ENCODE measurements around the gene C20orf96. TPM values are rescaled to one million over a fixed set of nuclear protein-coding genes. Genes with fewer than 3 reads are reported as not detected.
A peak's percentile ranks its signal among the peaks of the same experiment; 100 is the strongest.

The C20orf96 gene
- total and polyA plus RNA-seq, 4 donors, result 0.70 to 2.6 (median 1.7) TPM

- WGBS, result 93% methylated on average over 4 of the region's 4 CpGs
- peaks cover 0 to 4% (median 0%) of the 10 kb centered on the region in 4 donors for H3K36me3 ChIP-seq (ENCODE audit: control insufficient read depth in 4 of 4, insufficient read depth in 3 of 4, low read depth in 1 of 4, low read length in 3 of 4)
Measured at GRCh38 chr20:271069-271468, 19.5 kb downstream of the C20orf96 start.

GRCh38 chr20:270517-270916, 20.0 kb downstream of the C20orf96 start:
- Histone ChIP-seq H3K27me3 (ENCODE audit: control insufficient read depth in 4 of 4, insufficient read depth in 4 of 4, low read length in 3 of 4) (no peaks in the 10 kb centered on the region), H3K4me3 (ENCODE audit: low read depth in 1 of 3, low read length in 3 of 3) (no peak overlapping the region), H3K9ac (ENCODE audit: low read depth in 1 of 2, low read length in 2 of 2) (no peak overlapping the region), H3K4me1 (ENCODE audit: control insufficient read depth in 4 of 4, insufficient read depth in 4 of 4, low read length in 3 of 4) (peaks cover 0 to 8% (median 5%) of the 10 kb centered on the region in 4 donors), H3K9me3 (ENCODE audit: control insufficient read depth in 4 of 4, low read length in 3 of 4) (no peaks in the 10 kb centered on the region), H3K36me3 (ENCODE audit: control insufficient read depth in 4 of 4, insufficient read depth in 3 of 4, low read depth in 1 of 4, low read length in 3 of 4) (no peaks in the 10 kb centered on the region), H3K27ac (ENCODE audit: low read depth in 1 of 2, low read length in 2 of 2) (no peak overlapping the region)
- DNase-seq (ENCODE audit: low spot score), result no peak
- 96% methylated on average over 5 of the region's 5 CpGs for WGBS
- TF ChIP-seq FOXA2 (IDR thresholded peaks at IDR 0.05), result no peak
- TF ChIP-seq EGR1 (IDR thresholded peaks at IDR 0.05; ENCODE audit: low read depth in 2 of 2), result no peak
- TF ChIP-seq, protein P1, sequence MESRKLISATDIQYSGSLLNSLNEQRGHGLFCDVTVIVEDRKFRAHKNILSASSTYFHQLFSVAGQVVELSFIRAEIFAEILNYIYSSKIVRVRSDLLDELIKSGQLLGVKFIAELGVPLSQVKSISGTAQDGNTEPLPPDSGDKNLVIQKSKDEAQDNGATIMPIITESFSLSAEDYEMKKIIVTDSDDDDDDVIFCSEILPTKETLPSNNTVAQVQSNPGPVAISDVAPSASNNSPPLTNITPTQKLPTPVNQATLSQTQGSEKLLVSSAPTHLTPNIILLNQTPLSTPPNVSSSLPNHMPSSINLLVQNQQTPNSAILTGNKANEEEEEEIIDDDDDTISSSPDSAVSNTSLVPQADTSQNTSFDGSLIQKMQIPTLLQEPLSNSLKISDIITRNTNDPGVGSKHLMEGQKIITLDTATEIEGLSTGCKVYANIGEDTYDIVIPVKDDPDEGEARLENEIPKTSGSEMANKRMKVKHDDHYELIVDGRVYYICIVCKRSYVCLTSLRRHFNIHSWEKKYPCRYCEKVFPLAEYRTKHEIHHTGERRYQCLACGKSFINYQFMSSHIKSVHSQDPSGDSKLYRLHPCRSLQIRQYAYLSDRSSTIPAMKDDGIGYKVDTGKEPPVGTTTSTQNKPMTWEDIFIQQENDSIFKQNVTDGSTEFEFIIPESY (IDR thresholded peaks at IDR 0.05), result no peak
- TF ChIP-seq RXRA (IDR thresholded peaks at IDR 0.05), result no peak

More at GRCh38 chr20:271069-271468, 19.5 kb downstream of the C20orf96 start:
- Histone ChIP-seq H3K4me1 (ENCODE audit: control insufficient read depth in 4 of 4, insufficient read depth in 4 of 4, low read length in 3 of 4) (peaks cover 0 to 8% (median 5%) of the 10 kb centered on the region in 4 donors), H3K9me3 (ENCODE audit: control insufficient read depth in 4 of 4, low read length in 3 of 4) (no peaks in the 10 kb centered on the region), H3K27ac (ENCODE audit: low read depth in 1 of 2, low read length in 2 of 2) (no peak overlapping the region), H3K4me3 (ENCODE audit: low read depth in 1 of 3, low read length in 3 of 3) (no peak overlapping the region), H3K27me3 (ENCODE audit: control insufficient read depth in 4 of 4, insufficient read depth in 4 of 4, low read length in 3 of 4) (no peaks in the 10 kb centered on the region), H3K9ac (ENCODE audit: low read depth in 1 of 2, low read length in 2 of 2) (no peak overlapping the region)
- no peak for DNase-seq (ENCODE audit: low spot score)
- TF ChIP-seq, protein P1 (IDR thresholded peaks at IDR 0.05), result no peak
- no peak for TF ChIP-seq YY1 (IDR thresholded peaks at IDR 0.05)
- TF ChIP-seq CTCF (IDR thresholded peaks at IDR 0.05; ENCODE audit: low read depth, low read length, missing input control), result no peak
- no peak for TF ChIP-seq GABPA (IDR thresholded peaks at IDR 0.05 in 1 of 2, conservative IDR thresholded peaks at IDR 0.05 in 1 of 2)
- TF ChIP-seq FOXA1 (IDR thresholded peaks at IDR 0.05), result no peak

- H3K4me3 ChIP-seq (ENCODE audit: low read depth in 1 of 3, low read length in 3 of 3), result peak overlapping the region; percentile 1 to 82 (median 40)
- peak; percentile 91 for DNase-seq (ENCODE audit: low spot score)
- WGBS, result 8% methylated on average over 43 of the region's 43 CpGs
- peaks cover 0 to 8% (median 5%) of the 10 kb centered on the region in 4 donors for H3K4me1 ChIP-seq (ENCODE audit: control insufficient read depth in 4 of 4, insufficient read depth in 4 of 4, low read length in 3 of 4)
- no peaks in the 10 kb centered on the region for H3K27me3 ChIP-seq (ENCODE audit: control insufficient read depth in 4 of 4, insufficient read depth in 4 of 4, low read length in 3 of 4)
- H3K9me3 ChIP-seq (ENCODE audit: control insufficient read depth in 4 of 4, low read length in 3 of 4), result no peaks in the 10 kb centered on the region
- no peak overlapping the region for H3K27ac ChIP-seq (ENCODE audit: low read depth in 1 of 2, low read length in 2 of 2)
- no peaks in the 10 kb centered on the region for H3K36me3 ChIP-seq (ENCODE audit: control insufficient read depth in 4 of 4, insufficient read depth in 3 of 4, low read depth in 1 of 4, low read length in 3 of 4)
- peak overlapping the region in 1 of 2 donors; percentile 31 for H3K9ac ChIP-seq (ENCODE audit: low read depth in 1 of 2, low read length in 2 of 2)
- TF ChIP-seq GABPA (IDR thresholded peaks at IDR 0.05 in 1 of 2, conservative IDR thresholded peaks at IDR 0.05 in 1 of 2) (no peak), TAF1 (conservative IDR thresholded peaks at IDR 0.05) (no peak), CTCF (IDR thresholded peaks at IDR 0.05; ENCODE audit: low read depth, low read length, missing input control) (peak; percentile 93), REST (IDR thresholded peaks at IDR 0.05) (no peak), FOXA1 (IDR thresholded peaks at IDR 0.05) (no peak)
- TF ChIP-seq, protein P2, sequence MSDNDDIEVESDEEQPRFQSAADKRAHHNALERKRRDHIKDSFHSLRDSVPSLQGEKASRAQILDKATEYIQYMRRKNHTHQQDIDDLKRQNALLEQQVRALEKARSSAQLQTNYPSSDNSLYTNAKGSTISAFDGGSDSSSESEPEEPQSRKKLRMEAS (IDR thresholded peaks at IDR 0.05), result no peak
Measured at GRCh38 chr20:266596-267562, 23.7 kb downstream of the C20orf96 start.
